T47D (cell line): ENCODE data around the gene C16orf96.

Experiments
- DNase-seq, 2 experiments: peaks; one replicate each; pipeline versions ENCODE4 v3.0.0 to v3.0.0-alpha.2; 2011 to 2012; ENCODE audit warnings: low read depth in 1 of 2, low spot score in 1 of 2
- JUND ChIP-seq: IDR thresholded peaks from 2 replicates; pipeline ENCODE4 v1.6.1; 2012; ENCODE audit warnings: low read depth
- in situ Hi-C: cut with HindIII; loops from 2 replicates; pipeline ENCODE4 v1.10.0; 2016; ENCODE audit warnings: low sequenced_read_pairs, low pct_unique_long_range_greater_than_20kb

The C16orf96 gene

DNA sequence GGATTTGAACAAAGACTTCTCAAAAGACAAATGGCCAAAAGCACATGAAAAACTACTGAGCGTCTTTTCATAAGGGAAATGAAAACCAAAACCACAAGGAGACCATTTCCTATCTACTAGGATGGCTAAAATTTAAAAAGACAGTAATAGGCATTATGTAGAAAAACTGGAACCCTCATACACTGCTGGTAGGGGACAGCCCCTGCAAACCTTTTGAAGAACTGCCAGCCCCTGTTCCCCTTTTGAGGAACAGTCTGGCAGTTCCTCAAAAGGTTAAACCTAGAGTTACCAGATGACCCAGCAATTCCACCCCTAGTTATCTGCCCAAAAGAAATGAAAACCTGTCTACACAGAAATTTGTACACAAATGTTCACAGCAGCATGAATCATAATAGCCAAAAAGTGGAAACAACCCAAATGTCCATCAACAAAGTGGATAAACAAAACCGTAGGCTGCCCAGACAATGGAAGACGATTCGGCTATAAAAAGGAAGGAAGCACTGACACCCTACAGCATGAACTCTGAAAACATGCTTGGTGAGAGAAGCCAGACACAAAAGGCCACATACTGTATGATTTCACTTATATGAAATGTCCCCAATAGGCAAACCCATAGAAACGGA lies 40.4 kb upstream of the C16orf96 start:
- in situ Hi-C loops, result no loop called here
- no peak for DNase-seq

GRCh38 chr16:4517812-4518680 lies 38.1 kb upstream of the C16orf96 start:
- DNase-seq, result peak in 1 of 2 experiments; percentile 51
- TF ChIP-seq JUND, result no peak
- in situ Hi-C loops, result no loop called here

More for the DNA sequence above, 40.4 kb upstream of the C16orf96 start:
- no peak for TF ChIP-seq JUND

DNA sequence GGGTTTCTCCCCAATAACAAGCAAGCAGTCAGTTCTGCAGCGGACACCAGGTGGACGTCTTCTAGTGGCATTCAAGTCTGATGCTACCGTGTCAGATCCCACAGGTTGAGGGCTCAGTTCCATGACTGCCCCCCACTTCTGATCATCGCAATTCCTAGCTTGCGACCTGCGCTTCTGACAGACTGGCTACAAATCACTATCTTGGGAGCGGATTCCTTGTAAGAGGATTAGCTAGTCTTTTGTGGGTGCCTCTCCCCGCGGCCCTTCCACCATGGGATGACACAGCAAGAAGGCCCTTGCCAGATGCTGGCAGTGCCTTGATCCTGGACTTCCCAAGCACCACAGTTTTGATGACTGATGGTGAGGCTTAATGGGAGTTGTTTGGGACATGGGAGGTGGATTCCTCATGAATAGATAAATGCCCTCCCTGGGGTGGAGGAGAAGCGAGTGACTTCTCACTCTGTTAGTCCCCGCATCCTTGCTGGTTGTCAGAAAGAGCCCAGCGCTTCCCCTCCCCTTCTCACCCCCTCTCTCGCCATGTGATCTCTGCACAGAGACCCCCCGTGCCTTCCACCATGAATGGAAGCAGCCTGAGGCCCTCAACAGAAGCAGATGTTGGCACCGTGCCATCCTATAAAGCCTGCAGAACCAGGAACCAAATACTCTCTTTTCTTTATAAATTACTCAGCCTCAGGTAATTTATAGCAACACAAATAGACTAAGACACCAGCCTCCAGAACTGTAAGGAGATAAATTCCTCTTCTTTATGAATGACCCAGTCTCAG lies 36.7 kb upstream of the C16orf96 start:
- no peak for DNase-seq
- in situ Hi-C loops, result no loop called here
- TF ChIP-seq JUND, result no peak

GRCh38 chr16:4520913-4521312 lies 35.2 kb upstream of the C16orf96 start:
- in situ Hi-C loops, result no loop called here
- TF ChIP-seq JUND, result no peak
- DNase-seq, result no peak

DNA sequence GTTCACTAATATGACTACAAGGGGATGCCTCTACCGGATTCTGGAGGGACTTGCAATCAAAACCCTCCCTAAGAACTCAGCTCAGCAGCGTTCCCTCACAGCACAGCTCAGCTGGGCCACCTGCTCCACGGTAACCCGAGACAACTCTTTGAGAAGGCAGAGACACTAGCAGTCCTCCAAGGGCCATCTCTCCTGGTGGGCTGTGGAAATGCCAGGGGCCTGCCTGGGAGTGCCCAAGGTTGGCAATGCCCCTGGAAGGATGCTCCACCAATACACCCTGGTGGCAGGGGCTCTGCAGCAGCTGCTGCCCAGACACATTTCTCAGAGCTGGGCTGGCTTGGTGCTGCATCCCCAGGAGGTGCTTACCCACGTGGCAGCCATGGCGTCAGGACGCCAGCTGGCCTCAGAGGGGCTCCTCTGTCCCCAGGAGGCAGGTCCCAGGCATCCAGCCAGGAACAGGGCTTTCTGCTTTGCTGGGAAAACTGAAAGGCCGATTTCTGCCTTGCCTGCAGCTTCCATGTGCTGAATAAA lies 34.0 kb upstream of the C16orf96 start:
- no peak for TF ChIP-seq JUND
- no peak for DNase-seq
- in situ Hi-C loops, result no loop called here

DNA sequence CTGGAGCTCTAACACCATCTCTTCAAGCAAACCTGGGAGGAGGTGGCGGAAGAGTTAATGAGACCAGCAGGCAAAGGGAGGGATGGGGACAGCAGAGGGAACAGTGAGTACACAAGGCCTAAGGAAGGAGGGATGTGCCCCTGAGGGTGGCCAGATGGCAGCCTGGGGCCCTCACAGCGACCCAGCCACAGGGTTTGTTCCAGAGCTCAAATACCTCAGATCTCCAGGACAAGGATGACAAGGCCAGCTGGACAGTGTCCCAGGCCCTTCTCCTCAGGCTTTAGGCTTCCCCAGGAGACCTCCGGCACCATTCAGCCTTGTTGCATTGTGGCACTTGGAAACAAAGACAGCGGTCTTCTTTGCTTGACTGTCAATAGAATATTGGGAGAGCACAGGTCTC lies 32.5 kb upstream of the C16orf96 start:
- DNase-seq, result no peak
- in situ Hi-C loops, result no loop called here
- no peak for TF ChIP-seq JUND

- no peak for DNase-seq
- in situ Hi-C loops, result no loop called here
- no peak for TF ChIP-seq JUND
Measured at GRCh38 chr16:4524571-4524970, 31.6 kb upstream of the C16orf96 start.

GRCh38 chr16:4525069-4525468 lies 31.1 kb upstream of the C16orf96 start:
- no peak for TF ChIP-seq JUND
- DNase-seq, result no peak
- in situ Hi-C loops, result no loop called here

GRCh38 chr16:4525634-4526277 lies 30.4 kb upstream of the C16orf96 start:
- in situ Hi-C loops, result no loop called here

DNA sequence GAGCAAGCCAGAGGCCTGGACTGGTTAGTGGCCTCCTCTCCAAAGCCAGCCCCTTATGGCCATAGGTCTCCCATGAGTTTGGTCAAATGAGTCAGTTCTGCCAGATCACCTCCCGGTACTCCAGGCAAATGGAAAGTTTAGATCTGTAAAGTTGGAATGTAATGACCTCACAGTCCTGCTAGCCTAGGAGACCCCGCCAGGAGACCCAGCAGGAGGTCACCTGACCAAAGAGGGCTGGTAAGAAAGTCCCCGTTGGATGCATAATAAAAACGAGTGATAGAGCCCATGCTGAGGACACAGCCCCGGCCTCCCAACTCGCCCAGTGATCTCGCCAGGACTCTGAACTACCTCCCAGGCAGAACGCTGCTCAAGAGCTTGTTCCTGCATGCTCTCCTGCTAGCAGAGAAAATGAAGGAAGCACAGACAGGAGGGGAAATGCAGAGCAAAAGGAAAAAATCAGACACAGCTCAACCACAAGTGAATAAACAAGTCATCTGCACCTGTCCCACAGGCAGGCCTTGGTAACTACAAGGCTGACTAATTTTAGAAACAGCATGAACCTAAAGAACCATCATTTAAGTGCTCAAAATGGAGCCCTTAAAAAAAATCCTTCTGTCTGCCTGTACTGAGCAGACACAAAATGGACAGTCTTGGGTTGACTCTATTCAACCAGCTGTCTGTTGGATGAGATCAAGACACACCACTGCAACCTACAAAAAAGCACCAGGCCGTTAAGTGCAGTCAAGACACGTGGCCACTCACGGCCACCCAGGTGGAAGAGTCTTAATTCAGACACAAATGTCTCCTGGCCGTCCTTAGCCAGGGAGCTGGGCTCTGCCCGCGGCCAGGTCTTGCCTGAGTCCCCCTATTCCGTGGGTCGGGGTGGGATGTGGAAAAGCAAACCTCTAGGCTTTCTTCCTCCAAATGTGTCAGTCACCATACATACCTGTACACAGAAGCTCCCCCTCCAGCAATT lies 26.8 kb upstream of the C16orf96 start:
- DNase-seq, result no peak
- in situ Hi-C loops, result no loop called here
- no peak for TF ChIP-seq JUND

More at GRCh38 chr16:4525634-4526277, 30.4 kb upstream of the C16orf96 start:
- no peak for DNase-seq
- no peak for TF ChIP-seq JUND

- DNase-seq, result no peak
- in situ Hi-C loops, result no loop called here
- TF ChIP-seq JUND, result no peak
Measured at GRCh38 chr16:4531811-4532210, 24.3 kb upstream of the C16orf96 start.
